Smooth muscle cell of bladder (primary cell): ENCODE data around the gene ZNF675. TPM values are rescaled to one million over a fixed set of nuclear protein-coding genes. Genes with fewer than 3 reads are reported as not detected.

ENCODE experiments used
- total RNA-seq: library from RNA; depleted of rRNA; stranded (reverse); fragments of >200 nt; gene quantifications from 2 replicates; pipeline ENCODE4 v1.2.3, GENCODE V29; 2014

ZNF675 gene
- 3.3 and 3.5 TPM in 2 replicates for total RNA-seq

DNA sequence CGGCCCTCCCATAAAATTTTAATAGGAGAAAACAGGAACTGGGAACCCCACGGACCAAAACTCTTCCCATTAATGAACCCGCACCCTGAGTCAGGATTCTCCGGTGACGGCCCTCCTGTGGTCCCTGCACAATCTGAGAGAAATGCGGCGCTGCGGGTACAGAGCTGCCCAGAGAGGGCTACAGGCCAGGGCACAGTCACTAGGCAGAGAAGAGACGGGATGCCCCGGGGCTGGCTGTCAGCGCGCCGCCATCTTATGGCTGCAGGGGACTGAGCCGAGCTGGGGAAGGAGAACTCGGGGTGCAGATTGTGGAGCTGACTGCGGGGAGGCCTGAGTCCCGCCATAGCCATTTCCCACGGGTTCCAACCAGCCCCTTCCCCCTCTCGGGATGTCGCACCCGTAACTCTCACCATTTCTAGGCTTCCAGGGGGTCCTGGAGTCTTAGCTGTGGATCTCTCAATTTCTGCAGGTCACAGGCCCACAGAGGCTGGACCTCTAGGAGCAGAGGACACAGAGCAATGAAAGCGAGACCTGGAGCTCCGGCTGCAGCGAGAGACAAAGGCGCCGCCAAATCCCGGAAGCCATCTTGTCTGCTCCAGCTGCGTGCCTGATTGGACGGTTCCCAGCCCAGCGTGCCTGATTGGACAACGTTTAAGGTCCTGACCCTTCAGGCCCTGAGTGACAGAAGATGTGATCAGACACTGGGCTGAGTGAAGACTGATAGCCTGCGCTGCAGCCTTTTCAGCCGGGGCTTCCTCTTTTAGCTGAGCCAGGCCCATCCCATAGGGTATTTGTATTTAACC, at the start of gene ZNF675:
ZNF675 (minus strand) TSS at position 592 of the 803 bp plus-strand sequence; CDS start at position 413, 179 bp downstream.

Other genes with a start within 250 kb of the ZNF675 start
- 0.28 TPM in 2 replicates for gene ZNF681, start 71.7 kb upstream of the ZNF675 start, total RNA-seq
- gene ZNF726, start 227.7 kb upstream of the ZNF675 start, total RNA-seq = 0.46 and 0.85 TPM in 2 replicates